ENCODE results near the gene SCN1A. TPM values are rescaled to one million over a fixed set of nuclear protein-coding genes. Genes with fewer than 3 reads are reported as not detected.
A peak's percentile ranks its signal among the peaks of the same experiment; 100 is the strongest.

SCN1A gene
- total RNA-seq (not detected), polyA plus RNA-seq (under 1 TPM in 1 of 3 donors, not detected in 2; under 0.01 TPM)
- long read RNA-seq, donor 1: 0 reads
- long read RNA-seq, donor 2: 0 reads

DNA sequence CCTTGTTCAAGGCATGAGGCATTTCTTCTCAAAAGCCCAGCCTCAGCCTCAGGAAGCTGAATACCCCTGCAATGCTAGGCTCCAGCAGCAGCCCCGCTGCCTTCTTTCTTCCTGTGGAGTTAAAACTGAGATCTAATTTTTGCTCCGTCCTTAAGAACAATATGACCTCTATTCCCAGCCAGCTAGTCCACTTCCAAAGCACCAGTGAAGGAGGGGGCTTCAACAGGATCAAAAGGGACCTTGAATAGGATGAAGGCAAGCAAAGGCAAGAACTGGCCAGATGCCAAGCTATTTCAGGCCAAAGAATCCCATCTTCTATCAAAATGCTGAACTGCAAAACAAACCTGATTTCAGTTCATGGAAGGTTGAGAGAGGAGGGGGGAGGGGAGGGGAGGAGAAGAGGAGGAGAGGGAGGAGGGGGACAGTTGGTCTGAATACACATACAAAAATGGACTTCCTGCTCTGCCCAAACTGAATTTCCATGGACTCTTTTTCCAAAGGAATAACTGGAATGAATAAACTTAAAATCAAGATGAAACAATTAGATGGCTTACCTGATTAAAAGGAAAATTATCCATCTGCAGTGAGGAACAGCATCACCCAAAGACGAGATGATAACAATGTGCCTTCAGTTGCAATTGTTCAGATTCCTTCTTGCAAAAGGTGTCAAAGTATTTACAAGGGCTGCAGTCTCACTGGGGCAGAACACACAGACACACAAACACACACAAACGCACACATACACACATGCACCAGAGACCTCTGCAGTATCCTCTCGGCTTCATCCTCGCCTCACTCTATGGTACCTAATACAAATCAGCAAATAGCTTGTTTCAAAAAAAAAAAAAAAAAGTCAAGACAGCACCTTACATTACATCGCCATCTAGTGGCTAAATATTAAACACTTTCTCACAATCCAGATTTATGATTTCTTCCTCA, at the start of gene SCN1A:
TSS of gene SCN1A (minus strand) at position 804 of the 939 bp plus-strand sequence. CDS start 54,399 bp downstream, outside the sequence.
- H3K27me3 ChIP-seq (replicated peaks in 1 of 7): peaks cover 0 to 27% (median 0%) of the 10 kb centered on the region in 7 donors
- H3K27ac ChIP-seq: no peak within 1 kb of the TSS
- H3K4me3 ChIP-seq: no peak within 1 kb of the TSS
- H3K4me1 ChIP-seq: peaks cover 0 to 8% (median 1%) of the 10 kb centered on the region in 6 donors
- 27 to 34% (median 27%) methylated on average over 7 of the region's 7 CpGs for WGBS, 5 donors
- no peak for TF ChIP-seq POLR2AphosphoS5 (IDR thresholded peaks at IDR 0.05)
- peak in 10 of 11 experiments; percentile 36 to 73 (median 57) for TF ChIP-seq CTCF (IDR thresholded peaks at IDR 0.05 in 8 of 11, conservative IDR thresholded peaks at IDR 0.05 in 3 of 11)
- DNase-seq: no peak
- intact Hi-C loops (cut with DNase I; ENCODE audit: low total_unique reads): loop anchor here (5.0 kb wide), 1 partner anchor 175 kb away; the partner anchor contains the start of gene TTC21B
- no peaks in the 10 kb centered on the region for H3K36me3 ChIP-seq
- no peaks in the 10 kb centered on the region for H3K9me3 ChIP-seq

DNA sequence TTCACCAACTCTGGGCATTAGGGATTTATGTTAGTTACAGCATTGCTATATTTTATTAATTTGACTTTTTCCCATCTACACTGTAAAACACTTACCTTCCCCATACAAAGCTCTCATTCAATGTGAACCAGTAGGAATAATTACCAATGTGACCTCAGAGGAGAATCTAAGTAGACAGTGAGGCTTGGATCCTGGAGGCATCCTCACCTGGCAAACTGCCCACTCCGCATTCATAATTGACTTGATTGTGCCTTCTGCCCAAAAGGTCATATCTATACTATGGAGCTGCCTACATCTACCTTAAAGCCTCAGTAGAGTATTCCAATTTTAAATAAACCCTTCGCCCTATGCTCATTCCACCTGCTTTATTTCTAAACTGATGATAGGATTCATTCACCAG, 45.4 kb upstream of the SCN1A start:
- Histone ChIP-seq H3K9me3 (no peaks in the 10 kb centered on the region), H3K4me1 (no peaks in the 10 kb centered on the region), H3K36me3 (no peaks in the 10 kb centered on the region), H3K27me3 (replicated peaks in 1 of 7) (no peaks in the 10 kb centered on the region), H3K4me3 (no peak overlapping the region), H3K27ac (no peak overlapping the region)
- no peak for DNase-seq
- WGBS, 5 donors: 86 to 98% (median 90%) methylated on average over 2 of the region's 2 CpGs
- TF ChIP-seq CTCF (IDR thresholded peaks at IDR 0.05 in 8 of 11, conservative IDR thresholded peaks at IDR 0.05 in 3 of 11): no peak
- no peak for TF ChIP-seq POLR2AphosphoS5 (IDR thresholded peaks at IDR 0.05)
- TF ChIP-seq POLR2A (IDR thresholded peaks at IDR 0.05): no peak
- intact Hi-C loops (cut with DNase I; ENCODE audit: low total_unique reads): no loop called here

DNA sequence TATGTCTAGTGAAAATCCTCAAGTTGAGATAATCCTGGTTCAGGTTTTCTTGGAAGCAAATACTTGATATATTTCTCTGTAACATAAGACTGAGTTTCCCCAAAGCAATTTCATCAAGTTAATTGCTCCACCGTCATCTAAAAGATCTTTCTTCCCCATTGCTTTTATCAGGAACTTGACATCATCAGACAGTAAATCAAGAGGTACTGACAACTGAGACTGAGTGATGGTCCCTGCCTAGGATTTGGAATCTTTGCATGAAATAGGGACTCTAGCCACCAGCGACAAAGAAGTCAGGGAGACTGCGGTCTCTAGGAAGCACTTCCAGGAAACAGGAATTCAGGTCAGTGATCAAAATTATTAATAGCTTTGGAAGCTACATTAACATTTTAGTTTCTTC, 43.4 kb upstream of the SCN1A start:
- Histone ChIP-seq H3K9me3 (no peaks in the 10 kb centered on the region), H3K4me3 (no peak overlapping the region), H3K27me3 (replicated peaks in 1 of 7) (no peaks in the 10 kb centered on the region), H3K36me3 (no peaks in the 10 kb centered on the region), H3K4me1 (no peaks in the 10 kb centered on the region), H3K27ac (no peak overlapping the region)
- 45 to 74% (median 58%) methylated on average over 3 of the region's 3 CpGs for WGBS, 5 donors
- no peak for DNase-seq
- TF ChIP-seq CTCF (IDR thresholded peaks at IDR 0.05 in 8 of 11, conservative IDR thresholded peaks at IDR 0.05 in 3 of 11): no peak
- intact Hi-C loops (cut with DNase I; ENCODE audit: low total_unique reads): no loop called here

- DNase-seq: no peak
- no peaks in the 10 kb centered on the region for H3K27me3 ChIP-seq (replicated peaks in 1 of 7)
- 80 to 92% (median 84%) methylated on average over 2 of the region's 2 CpGs for WGBS, 5 donors
- no peaks in the 10 kb centered on the region for H3K9me3 ChIP-seq
- no peaks in the 10 kb centered on the region for H3K4me1 ChIP-seq
- H3K4me3 ChIP-seq: no peak overlapping the region
- H3K27ac ChIP-seq: no peak overlapping the region
- no peaks in the 10 kb centered on the region for H3K36me3 ChIP-seq
- intact Hi-C loops (cut with DNase I; ENCODE audit: low total_unique reads): no loop called here
- no peak for TF ChIP-seq POLR2A (IDR thresholded peaks at IDR 0.05)
- TF ChIP-seq CTCF (IDR thresholded peaks at IDR 0.05 in 8 of 11, conservative IDR thresholded peaks at IDR 0.05 in 3 of 11): no peak
- TF ChIP-seq POLR2AphosphoS5 (IDR thresholded peaks at IDR 0.05): no peak
Observed at GRCh38 chr2:166170356-166170755, 42.5 kb upstream of the SCN1A start.

Measured in spleen (tissue), 13 donors.